EH (cell line): Measurements from ENCODE around the gene RAB44.

ENCODE experiments used
- DNase-seq: peaks from one replicate; pipeline ENCODE4 v3.0.0-alpha.2; 2015; ENCODE audit warnings: low read depth

RAB44 gene

GRCh38 chr6:36771145-36771544 lies 73.5 kb downstream of the RAB44 start:
- no peak for DNase-seq

- DNase-seq = no peak
These were observed 74.8 kb downstream of the RAB44 start for GRCh38 chr6:36772397-36772796.

- no peak for DNase-seq
These were observed 76.7 kb downstream of the RAB44 start for GRCh38 chr6:36774331-36774730.

- DNase-seq = no peak
These were observed 78.5 kb downstream of the RAB44 start for GRCh38 chr6:36776167-36776566.

- DNase-seq = no peak
These were observed 80.2 kb downstream of the RAB44 start for GRCh38 chr6:36777801-36778200.

GRCh38 chr6:36779227-36779626 lies 81.6 kb downstream of the RAB44 start:
- no peak for DNase-seq

GRCh38 chr6:36780442-36781177 lies 83.0 kb downstream of the RAB44 start:
- DNase-seq = no peak

GRCh38 chr6:36781669-36782068 lies 84.0 kb downstream of the RAB44 start:
- DNase-seq = no peak
